GM18520 (cell line): ENCODE measurements around the gene HUWE1.
"Not testable (repeated sequence)": the region's sequence is repeated elsewhere in the genome, so short reads cannot be mapped to it uniquely, and the experiment has no call there.

ENCODE experiments used
- ATAC-seq: cut with Tn5 transposase; IDR thresholded peaks from one replicate; pipeline ENCODE4 v1.9.1; 2021; ENCODE audit not compliant: unreplicated experiment

HUWE1 gene

GRCh38 chrX:53526999-53527398, 159.5 kb downstream of the HUWE1 start:
- no peak for ATAC-seq

GRCh38 chrX:53511322-53511721, 175.2 kb downstream of the HUWE1 start:
- no peak for ATAC-seq

- not testable (repeated sequence) for ATAC-seq
Observed at GRCh38 chrX:53504035-53504434, 182.5 kb downstream of the HUWE1 start.

- ATAC-seq, result no peak
Observed at GRCh38 chrX:53494436-53494835, 192.1 kb downstream of the HUWE1 start.

GRCh38 chrX:53486285-53486684, 200.2 kb downstream of the HUWE1 start:
- no peak for ATAC-seq

GRCh38 chrX:53483838-53484405, 202.6 kb downstream of the HUWE1 start:
- ATAC-seq, result no peak

GRCh38 chrX:53483416-53483815, 203.1 kb downstream of the HUWE1 start:
- ATAC-seq, result no peak
